Activated CD8-positive, alpha-beta memory T cell treated with anti-CD3 and anti-CD28 coated beads, Interleukin-2, amount 50 U/mL, for 1 hour (primary cell): ENCODE measurements around the gene CCDC197.

Experiments used
- DNase-seq: peaks from one replicate; pipeline ENCODE4 v3.0.0-alpha.2; 2020; ENCODE audit errors: extremely low read depth

CCDC197 gene

DNA sequence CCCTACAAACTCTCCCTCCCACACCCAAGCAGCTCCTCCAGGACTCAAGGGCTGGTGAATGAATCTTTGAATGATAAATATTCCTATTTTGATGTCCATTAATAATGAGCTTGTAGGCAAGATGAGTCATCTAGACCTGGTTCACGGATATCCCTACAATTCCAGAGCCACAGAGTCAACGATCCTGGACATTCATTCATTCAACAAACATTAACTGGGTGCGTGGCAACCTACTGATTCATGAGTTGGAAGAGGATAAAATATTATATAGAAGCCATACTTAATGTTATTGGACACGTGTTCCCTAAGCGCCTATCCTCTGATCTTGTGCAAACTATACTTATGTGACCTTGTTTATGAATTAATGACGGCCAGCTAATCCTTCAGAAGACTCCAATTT is 28.6 kb downstream of the CCDC197 start:
- DNase-seq: no peak

DNA sequence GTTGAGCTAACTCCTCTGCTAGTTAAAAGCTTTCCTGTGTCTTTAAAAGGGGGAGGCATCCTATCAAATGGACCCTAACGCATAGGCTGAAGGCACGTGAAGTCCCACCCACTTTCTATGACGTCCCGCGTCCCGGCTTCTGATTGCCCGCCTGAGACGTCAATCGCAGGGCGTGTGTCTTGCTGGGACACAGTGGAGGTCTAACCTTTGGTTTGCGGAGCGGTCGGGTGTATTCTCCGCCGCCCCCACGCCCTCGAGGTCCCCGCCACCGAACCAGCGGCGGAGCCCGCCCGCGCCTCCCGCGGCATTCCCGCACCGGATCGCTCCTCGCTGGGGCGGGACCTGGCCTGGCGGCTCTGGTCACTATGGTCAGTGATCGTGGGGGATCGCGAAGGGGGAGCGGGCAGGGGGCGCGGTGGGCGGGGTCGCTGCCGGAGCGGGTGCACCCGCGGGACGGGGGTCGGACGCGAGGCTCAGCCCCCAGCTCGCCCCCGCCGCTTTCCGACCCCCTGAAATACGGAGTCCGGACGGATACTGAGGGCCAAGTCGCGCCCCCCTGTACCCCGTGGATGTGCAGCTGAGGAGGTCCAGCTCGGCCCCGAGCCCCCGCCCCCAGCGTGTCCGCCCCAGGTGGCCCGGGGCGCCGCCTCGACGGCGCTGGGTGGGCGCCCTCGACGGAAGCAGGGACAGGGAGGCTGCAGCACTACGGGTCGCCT is 29.2 kb downstream of the CCDC197 start, which contains the start of gene OTUB2:
Gene OTUB2 (plus strand): TSS at position 168 of the 716 bp plus-strand sequence. CDS start 198 bp downstream, at position 366.
- DNase-seq: peak; percentile 87

DNA sequence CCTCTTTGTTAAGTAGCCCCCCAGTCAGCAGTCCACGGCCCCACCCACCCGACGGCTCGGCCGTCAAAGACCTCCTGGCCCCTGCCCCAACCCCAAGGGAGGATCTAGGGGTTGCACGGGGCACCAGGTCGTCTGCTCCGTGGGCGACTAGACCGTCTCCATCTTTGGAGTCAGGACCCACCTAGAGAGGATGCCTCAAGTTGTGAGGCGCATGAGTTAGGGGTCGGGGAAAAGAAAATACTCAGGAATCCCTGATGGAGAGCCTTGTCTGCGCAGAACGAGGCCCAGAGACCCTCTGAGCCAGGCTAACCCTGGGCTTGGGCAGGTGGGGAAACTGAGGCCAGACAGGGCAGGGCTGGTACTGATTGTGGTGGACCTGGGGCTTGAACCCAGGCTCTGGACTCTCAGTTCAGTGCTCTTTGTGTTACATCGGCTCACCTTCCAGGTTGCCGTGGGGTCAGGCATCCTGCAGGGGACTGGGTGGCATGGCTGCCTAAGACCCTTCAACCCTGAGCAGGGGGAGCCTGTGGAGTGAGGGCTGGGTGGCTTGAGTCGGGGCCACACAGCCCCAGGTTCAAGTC is 29.9 kb downstream of the CCDC197 start:
- no peak for DNase-seq

DNA sequence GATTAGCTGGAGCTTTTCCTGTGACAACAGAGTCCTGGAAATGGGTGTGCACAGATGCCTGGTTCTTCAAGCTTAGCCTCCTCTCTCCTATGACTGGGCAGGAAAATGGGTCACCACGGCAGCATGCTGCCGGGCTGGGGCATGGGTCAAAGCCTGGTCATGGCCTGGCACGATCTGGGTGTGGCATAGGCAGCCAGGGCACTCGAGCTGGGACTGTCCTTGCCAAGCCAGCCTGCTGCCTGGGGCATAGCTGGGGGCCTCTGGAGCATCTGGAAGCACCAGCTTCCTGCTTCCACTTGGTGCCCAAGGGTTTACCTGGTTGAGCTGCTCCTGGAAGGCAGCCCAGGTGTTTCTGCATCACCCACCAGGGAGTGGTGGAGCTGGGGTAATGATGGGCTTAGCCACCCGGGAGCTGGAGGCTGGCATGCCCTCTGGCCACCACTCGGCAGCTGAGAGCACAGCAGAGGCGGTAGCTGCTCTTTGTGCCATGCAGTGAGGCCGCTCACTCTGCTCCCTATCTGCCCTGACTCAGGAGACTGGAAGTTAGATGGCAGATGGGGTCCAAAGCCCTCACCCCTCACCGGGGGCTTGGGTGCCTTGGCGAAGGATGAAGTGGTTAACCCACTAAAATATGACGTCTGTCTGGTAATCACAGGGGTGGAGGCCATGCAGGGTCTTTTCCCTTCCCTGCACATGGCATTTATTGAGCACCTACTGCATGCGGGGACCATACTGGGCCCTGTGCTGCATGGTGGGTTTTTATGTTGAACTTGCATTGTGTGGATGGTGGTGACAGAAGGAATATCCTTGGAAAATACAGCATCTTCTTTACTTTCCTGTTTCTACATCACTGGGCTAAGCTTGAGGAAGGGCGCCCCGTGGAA is 30.7 kb downstream of the CCDC197 start:
- no peak for DNase-seq

GRCh38 chr14:94028450-94028826 is 31.3 kb downstream of the CCDC197 start:
- no peak for DNase-seq

DNA sequence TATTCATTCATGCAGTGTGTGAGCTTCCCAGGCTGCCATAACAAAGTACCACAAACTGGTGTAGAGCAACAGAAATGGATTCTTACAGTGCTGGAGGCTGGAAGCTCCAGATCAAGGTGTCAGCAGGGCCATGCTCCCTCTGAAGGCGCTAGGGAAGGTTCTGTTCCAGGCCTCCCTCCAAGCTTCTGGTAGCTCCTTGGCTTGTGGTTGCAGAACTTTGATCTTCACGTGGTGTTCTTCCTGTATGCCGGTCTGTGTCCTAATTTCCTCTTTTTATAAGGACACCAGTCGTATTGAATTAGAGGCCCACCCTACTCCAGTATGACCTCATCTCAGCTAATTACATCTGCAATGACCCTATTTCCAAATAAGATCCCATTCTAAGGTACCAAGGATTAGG is 32.2 kb downstream of the CCDC197 start:
- DNase-seq: no peak

GRCh38 chr14:94029671-94030203 is 32.6 kb downstream of the CCDC197 start:
- DNase-seq: no peak

DNA sequence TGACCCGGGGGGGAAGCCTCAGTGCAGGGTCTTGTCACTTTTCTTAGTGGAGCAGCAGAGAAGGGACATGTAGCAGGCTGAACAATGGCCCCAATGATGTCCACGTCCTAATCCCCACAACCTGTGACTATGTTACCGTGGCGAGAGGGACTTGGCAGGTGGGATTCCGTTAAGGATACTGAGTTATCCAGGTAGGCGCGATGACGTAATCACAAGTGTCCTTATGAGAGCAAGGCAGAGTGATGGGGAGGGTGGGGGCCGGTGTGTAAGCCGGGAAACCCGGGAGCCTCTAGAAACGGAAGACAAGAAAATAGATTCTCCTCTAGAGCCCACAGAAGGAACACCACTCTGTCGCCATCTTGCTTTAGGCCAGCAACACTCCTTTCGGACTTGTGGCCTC is 33.5 kb downstream of the CCDC197 start:
- DNase-seq: no peak

- DNase-seq: no peak
Observed at GRCh38 chr14:94031161-94031882, 34.2 kb downstream of the CCDC197 start.

GRCh38 chr14:94031883-94032279 is 34.8 kb downstream of the CCDC197 start:
- DNase-seq: no peak

- DNase-seq: no peak
Observed at GRCh38 chr14:94034886-94035285, 37.8 kb downstream of the CCDC197 start.

DNA sequence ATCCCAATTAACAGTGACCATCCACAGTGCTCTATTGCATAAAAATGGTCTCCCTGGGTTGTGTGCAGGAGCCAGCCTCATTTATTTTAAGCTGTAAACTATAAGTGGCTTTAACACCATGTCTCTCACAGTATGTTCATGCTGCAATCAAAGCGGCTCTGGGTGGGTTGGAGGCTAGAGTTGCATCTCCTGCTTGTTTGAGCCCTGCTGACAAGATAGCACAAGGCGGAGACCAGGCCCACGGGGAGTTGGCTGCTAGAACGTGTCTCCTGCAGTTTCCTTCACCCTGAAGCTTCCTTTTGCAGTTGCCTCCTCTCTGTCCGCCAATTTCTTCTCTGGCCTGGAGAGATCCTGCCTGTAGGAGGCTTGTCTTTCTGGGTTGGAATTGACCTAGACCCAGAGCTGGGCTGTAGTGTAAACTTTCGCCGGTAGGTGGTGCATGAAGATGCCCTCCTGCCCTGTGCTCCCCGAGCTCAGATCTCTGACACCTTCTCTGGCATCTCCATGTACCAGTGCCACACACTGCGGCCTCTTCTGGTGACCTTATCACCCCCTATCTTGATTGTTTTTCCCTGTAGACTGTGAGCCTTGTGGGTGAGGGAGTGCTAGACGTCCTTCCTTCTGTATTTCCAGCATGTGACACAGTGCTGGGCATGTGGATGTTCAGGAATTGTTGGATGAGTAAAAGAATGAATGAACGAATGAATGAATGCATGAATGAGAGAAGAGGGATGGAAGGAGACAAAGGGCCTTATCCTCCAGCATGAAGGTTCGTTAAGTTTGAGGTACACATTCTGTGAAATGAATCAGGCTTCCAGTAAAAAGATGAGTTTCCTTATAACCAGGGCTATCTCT is 39.4 kb downstream of the CCDC197 start:
- peak; percentile 31 for DNase-seq

GRCh38 chr14:94037954-94038353 is 40.9 kb downstream of the CCDC197 start:
- no peak for DNase-seq

DNA sequence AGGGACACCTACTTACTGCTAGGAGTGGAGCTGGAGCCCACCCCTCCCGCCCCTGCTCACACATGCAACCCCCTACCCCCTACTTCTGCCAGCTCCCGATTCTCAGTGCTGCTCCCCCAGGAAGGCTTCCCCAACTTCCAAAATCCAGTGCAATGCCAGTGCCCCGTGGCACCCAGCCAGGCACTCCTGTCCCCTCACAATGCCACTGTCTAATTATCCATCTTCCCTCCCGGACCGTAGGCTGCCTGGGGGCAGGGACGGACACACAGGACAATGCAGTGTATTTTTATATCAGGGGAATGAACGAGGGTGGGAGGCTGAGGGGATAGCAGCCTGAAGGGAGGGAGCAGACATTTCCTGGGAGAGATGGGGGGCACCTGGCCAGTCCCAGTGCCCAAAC is 41.4 kb downstream of the CCDC197 start:
- DNase-seq: no peak

DNA sequence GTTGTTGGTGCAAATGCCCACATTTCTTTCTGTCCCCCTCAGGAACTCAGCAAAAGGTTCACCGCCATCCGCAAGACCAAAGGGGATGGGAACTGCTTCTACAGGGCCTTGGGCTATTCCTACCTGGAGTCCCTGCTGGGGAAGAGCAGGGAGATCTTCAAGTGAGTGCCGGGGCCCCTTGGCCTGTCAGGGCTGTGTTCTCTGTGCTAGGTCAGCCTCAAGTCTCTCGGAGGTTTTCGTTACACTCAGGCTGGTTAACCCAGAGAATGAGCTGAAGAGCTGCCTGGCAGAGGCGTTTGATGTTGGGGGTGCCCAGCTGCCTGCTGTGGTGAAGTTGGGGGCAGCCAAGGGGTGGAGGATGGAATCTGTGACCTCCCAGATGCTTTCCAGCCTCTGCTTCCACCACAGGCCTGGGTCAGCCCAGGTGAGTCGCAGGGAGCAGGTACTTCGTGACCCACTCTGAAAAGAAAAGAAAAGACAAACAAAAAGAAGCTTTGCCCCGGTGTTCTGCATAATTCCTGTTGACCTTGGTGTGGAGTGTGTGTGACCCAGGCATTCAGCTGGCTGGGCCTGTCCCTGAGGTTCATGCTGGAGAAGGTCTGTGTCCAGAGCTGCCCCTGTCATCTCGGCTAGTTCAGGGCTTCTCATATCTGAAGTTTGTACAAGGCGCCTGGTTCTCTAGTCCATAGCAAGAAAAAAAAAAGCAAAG is 42.0 kb downstream of the CCDC197 start:
- DNase-seq: no peak

DNA sequence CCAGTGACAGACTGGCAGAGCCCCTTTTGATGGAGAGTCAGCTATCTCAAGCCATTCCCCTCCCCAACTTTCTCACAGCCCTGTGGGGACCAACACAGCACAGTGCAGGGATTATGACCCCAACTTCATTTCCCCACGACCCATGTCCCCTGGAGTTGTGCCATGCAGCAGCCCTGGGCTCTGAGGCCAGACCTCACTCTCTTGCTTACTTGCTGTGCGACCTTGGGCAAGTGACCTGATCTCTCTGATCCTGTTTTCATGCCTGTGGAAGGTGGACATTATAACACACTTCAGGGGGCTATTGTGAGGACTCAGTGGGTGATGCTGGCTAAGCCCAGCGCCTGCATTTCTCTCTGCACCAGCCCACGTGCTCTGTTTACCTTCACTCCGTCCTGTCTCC is 43.1 kb downstream of the CCDC197 start:
- DNase-seq: no peak

DNA sequence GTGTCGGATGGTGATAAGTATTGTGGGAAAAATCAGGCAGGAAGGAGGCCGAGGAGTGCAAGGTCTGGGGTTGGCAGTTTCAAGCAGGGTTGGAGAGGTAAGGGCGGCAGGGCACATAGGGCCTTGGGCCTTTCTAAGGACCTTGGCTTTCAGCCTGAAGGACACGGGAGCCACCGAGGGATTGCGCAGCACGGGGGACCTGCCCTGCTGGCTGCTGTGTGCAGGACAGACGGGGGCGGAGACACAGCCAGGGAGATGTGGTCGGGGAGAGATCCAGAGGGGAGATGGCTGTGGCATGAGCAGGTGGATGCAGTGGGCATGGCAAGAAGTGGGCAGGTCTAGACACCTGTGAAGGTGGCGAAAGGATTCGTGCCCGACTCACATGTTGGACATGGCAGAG is 43.7 kb downstream of the CCDC197 start:
- DNase-seq: no peak

DNA sequence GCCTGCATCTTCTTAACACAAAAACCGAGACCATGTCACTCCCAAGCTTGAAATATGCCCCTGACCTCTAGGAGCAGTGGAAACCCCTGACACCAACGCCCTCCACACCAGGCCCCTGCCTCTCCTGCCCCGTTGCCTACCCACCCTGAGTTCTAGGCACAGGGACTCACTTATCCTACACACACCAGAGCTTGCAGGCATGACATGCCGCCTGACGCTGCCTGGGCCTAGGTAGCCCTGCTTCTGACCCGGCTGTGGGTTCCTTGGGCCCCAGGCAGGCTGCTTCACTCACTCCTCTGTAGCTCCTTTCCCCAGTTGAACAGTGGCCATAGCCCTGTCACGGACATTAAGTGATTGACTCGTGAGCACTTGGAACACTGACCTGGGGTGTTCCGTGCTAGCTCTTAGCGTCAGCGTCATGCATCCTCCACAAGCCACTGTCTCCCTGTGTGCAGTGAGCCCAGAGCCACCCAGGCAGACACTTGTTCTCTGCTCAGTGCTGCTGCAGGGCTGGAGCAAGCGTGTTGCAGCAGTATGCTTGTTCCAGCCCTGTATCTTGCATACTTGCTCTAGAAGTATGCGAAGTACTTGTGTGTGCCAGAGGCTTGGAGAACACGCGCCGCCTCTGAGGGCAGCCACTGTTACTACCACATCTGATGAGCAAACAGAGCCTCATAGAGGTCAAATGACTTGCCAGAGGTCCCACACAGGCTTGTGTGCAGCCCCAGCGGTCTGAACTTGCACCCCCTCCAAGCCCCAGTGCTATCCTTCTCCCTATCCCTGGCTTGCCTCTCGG is 44.6 kb downstream of the CCDC197 start:
- no peak for DNase-seq

GRCh38 chr14:94042433-94043091 is 45.5 kb downstream of the CCDC197 start:
- no peak for DNase-seq
